ENCODE data around the gene CDH6.

CDH6 gene

GRCh38 chr5:31270396-31270795 lies 76.9 kb downstream of the CDH6 start:
- DNase-seq (ENCODE audit: low read depth, low spot score): no peak
- Histone ChIP-seq H3K9ac (ENCODE audit: insufficient read length) (no peak overlapping the region), H3K36me3 (ENCODE audit: insufficient read depth, low read length) (no peaks in the 10 kb centered on the region), H3K4me3 (no peak overlapping the region), H3K9me3 (ENCODE audit: low read depth, low read length) (no peaks in the 10 kb centered on the region), H3K27ac (0 out of 2 replicates have a peak overlapping the region, but pooled peaks have one; percentile 32)
- TF ChIP-seq FOXP2 (optimal IDR thresholded peaks at IDR 0.05; ENCODE audit: control extremely low read depth, extremely low read length, insufficient read depth) (no peak), POLR2AphosphoS5 (IDR thresholded peaks at IDR 0.05; ENCODE audit: borderline replicate concordance, low read depth, low read length) (no peak), EZH2 (IDR thresholded peaks at IDR 0.05) (no peak)

DNA sequence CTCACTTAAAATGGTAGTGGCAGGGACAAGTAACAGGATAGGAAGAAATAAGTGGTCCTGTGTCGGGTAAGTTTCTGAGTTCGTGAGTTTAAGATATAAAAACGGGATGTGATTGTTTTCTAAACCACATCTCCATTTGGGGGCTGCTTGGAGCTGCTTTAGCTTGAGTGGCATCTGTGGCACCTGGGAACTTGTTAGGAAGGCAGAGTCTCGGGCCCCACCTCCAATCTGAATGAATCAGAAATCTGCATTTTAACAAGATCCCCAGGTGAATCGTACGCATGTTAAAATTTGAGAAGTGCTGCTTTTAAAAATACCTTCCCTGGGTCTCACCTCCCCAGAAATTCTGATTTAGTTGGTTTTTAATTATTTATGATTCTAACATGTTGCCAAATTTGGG lies 78.1 kb downstream of the CDH6 start:
- Histone ChIP-seq H3K9ac (ENCODE audit: insufficient read length) (no peak overlapping the region), H3K4me3 (no peak overlapping the region), H3K36me3 (ENCODE audit: insufficient read depth, low read length) (no peaks in the 10 kb centered on the region), H3K9me3 (ENCODE audit: low read depth, low read length) (no peaks in the 10 kb centered on the region), H3K27ac (no peak overlapping the region)
- no peak for TF ChIP-seq FOXP2 (optimal IDR thresholded peaks at IDR 0.05; ENCODE audit: control extremely low read depth, extremely low read length, insufficient read depth)
- TF ChIP-seq EZH2 (IDR thresholded peaks at IDR 0.05): no peak
- TF ChIP-seq POLR2AphosphoS5 (IDR thresholded peaks at IDR 0.05; ENCODE audit: borderline replicate concordance, low read depth, low read length): no peak
- DNase-seq (ENCODE audit: low read depth, low spot score): no peak

DNA sequence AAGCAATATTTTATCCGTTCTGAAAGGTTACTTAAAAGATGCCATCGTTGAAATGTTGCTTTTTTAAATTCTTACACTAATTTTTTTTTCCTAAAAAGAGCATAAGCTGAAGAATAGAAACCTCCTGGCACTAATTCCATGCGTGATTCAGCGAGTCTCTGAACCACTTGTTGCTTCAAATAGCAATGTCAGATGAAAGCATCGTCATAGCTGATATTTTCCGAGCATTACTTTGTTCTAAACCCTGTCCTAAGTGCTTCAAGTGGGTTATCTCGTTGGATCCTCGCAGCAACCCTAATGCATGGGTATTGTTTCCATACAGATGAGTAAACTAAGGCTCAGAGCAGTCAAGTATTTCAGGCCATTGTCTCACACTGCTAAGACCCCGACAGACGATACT lies 79.7 kb downstream of the CDH6 start:
- Histone ChIP-seq H3K9me3 (ENCODE audit: low read depth, low read length) (no peaks in the 10 kb centered on the region), H3K9ac (ENCODE audit: insufficient read length) (no peak overlapping the region), H3K27ac (no peak overlapping the region), H3K36me3 (ENCODE audit: insufficient read depth, low read length) (no peaks in the 10 kb centered on the region), H3K4me3 (no peak overlapping the region; the same call in 1 of the 2 replicates)
- TF ChIP-seq FOXP2 (optimal IDR thresholded peaks at IDR 0.05; ENCODE audit: control extremely low read depth, extremely low read length, insufficient read depth): no peak
- no peak for TF ChIP-seq POLR2AphosphoS5 (IDR thresholded peaks at IDR 0.05; ENCODE audit: borderline replicate concordance, low read depth, low read length)
- no peak for TF ChIP-seq EZH2 (IDR thresholded peaks at IDR 0.05)
- DNase-seq (ENCODE audit: low read depth, low spot score): no peak

GRCh38 chr5:31273631-31274378 lies 80.3 kb downstream of the CDH6 start:
- Histone ChIP-seq H3K9me3 (ENCODE audit: low read depth, low read length) (no peaks in the 10 kb centered on the region), H3K27ac (peak overlapping the region; percentile 59; the same call in 1 of the 2 replicates), H3K36me3 (ENCODE audit: insufficient read depth, low read length) (no peaks in the 10 kb centered on the region), H3K4me3 (peak overlapping the region; percentile 63), H3K9ac (ENCODE audit: insufficient read length) (peak overlapping the region; percentile 44)
- TF ChIP-seq POLR2AphosphoS5 (IDR thresholded peaks at IDR 0.05; ENCODE audit: borderline replicate concordance, low read depth, low read length) (no peak), EZH2 (IDR thresholded peaks at IDR 0.05) (no peak), FOXP2 (optimal IDR thresholded peaks at IDR 0.05; ENCODE audit: control extremely low read depth, extremely low read length, insufficient read depth) (no peak)
- DNase-seq (ENCODE audit: low read depth, low spot score): no peak

GRCh38 chr5:31280210-31280609 lies 86.7 kb downstream of the CDH6 start:
- TF ChIP-seq EZH2 (IDR thresholded peaks at IDR 0.05) (no peak), FOXP2 (optimal IDR thresholded peaks at IDR 0.05; ENCODE audit: control extremely low read depth, extremely low read length, insufficient read depth) (no peak), POLR2AphosphoS5 (IDR thresholded peaks at IDR 0.05; ENCODE audit: borderline replicate concordance, low read depth, low read length) (no peak)
- H3K36me3 ChIP-seq (ENCODE audit: insufficient read depth, low read length): no peaks in the 10 kb centered on the region
- no peak for DNase-seq (ENCODE audit: low read depth, low spot score)
- H3K9me3 ChIP-seq (ENCODE audit: low read depth, low read length): no peaks in the 10 kb centered on the region
- H3K9ac ChIP-seq (ENCODE audit: insufficient read length): no peak overlapping the region
- H3K27ac ChIP-seq: no peak overlapping the region
- H3K4me3 ChIP-seq: no peak overlapping the region

DNA sequence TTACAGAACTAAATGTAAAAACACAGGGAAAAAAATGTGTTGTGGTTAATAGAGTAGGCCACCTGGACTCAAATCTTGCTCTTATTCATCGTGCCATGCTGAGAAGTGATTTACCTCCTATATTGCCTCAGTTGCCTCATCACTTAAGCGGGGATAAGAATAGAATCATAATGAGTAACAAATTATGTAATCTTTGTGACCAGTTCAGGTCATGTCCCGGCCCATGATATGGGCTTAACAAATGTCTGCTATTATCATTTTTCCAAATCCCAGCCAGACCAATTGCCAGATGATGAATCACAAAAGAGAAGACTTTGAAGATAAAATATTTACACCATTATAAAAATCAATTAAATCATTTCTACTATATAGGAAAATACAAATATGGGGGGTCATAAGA lies 89.8 kb downstream of the CDH6 start:
- TF ChIP-seq EZH2 (IDR thresholded peaks at IDR 0.05): no peak
- H3K4me3 ChIP-seq: no peak overlapping the region
- no peak overlapping the region for H3K27ac ChIP-seq
- H3K9me3 ChIP-seq (ENCODE audit: low read depth, low read length): no peaks in the 10 kb centered on the region
- no peak for DNase-seq (ENCODE audit: low read depth, low spot score)
- H3K9ac ChIP-seq (ENCODE audit: insufficient read length): no peak overlapping the region
- no peaks in the 10 kb centered on the region for H3K36me3 ChIP-seq (ENCODE audit: insufficient read depth, low read length)

DNA sequence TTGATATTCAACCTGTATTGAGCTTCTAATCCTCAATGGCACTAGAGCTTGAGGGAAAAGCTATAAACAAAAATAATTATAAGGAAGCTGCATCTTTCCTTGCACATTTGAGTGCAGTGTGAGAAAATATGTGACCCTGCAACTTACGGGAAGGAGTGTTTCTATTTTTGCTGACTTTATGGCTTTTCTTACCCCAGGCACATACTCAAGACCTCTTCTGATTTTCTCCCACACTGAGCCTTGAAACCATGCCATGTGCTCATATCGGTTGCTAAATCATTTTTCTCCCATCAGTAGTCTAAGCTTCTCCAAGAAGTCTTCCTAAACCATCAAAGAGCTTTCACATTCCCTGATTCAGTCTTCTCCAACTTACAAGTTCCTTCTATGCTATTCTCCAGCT lies 91.5 kb downstream of the CDH6 start:
- Histone ChIP-seq H3K4me3 (peak overlapping the region; percentile 37), H3K27ac (peak overlapping the region; percentile 68), H3K9ac (ENCODE audit: insufficient read length) (no peak overlapping the region), H3K36me3 (ENCODE audit: insufficient read depth, low read length) (no peaks in the 10 kb centered on the region), H3K9me3 (ENCODE audit: low read depth, low read length) (no peaks in the 10 kb centered on the region)
- peak; percentile 70 for TF ChIP-seq FOXP2 (optimal IDR thresholded peaks at IDR 0.05; ENCODE audit: control extremely low read depth, extremely low read length, insufficient read depth)
- peak; percentile 43; the same call in 1 of the 2 replicates for TF ChIP-seq POLR2AphosphoS5 (IDR thresholded peaks at IDR 0.05; ENCODE audit: borderline replicate concordance, low read depth, low read length)
- no peak for TF ChIP-seq EZH2 (IDR thresholded peaks at IDR 0.05)
- DNase-seq (ENCODE audit: low read depth, low spot score): peak; percentile 87

GRCh38 chr5:31287985-31288384 lies 94.5 kb downstream of the CDH6 start:
- no peak overlapping the region for H3K27ac ChIP-seq
- TF ChIP-seq POLR2AphosphoS5 (IDR thresholded peaks at IDR 0.05; ENCODE audit: borderline replicate concordance, low read depth, low read length): no peak
- no peak for TF ChIP-seq FOXP2 (optimal IDR thresholded peaks at IDR 0.05; ENCODE audit: control extremely low read depth, extremely low read length, insufficient read depth)

GRCh38 chr5:31289429-31289828 lies 95.9 kb downstream of the CDH6 start:
- Histone ChIP-seq H3K4me3 (no peak overlapping the region), H3K27ac (no peak overlapping the region), H3K9ac (ENCODE audit: insufficient read length) (no peak overlapping the region), H3K36me3 (ENCODE audit: insufficient read depth, low read length) (no peaks in the 10 kb centered on the region), H3K9me3 (ENCODE audit: low read depth, low read length) (no peaks in the 10 kb centered on the region)
- TF ChIP-seq EZH2 (IDR thresholded peaks at IDR 0.05) (no peak), FOXP2 (optimal IDR thresholded peaks at IDR 0.05; ENCODE audit: control extremely low read depth, extremely low read length, insufficient read depth) (no peak), POLR2AphosphoS5 (IDR thresholded peaks at IDR 0.05; ENCODE audit: borderline replicate concordance, low read depth, low read length) (no peak)
- no peak for DNase-seq (ENCODE audit: low read depth, low spot score)

More at GRCh38 chr5:31287985-31288384, 94.5 kb downstream of the CDH6 start:
- no peaks in the 10 kb centered on the region for H3K9me3 ChIP-seq (ENCODE audit: low read depth, low read length)
- H3K4me3 ChIP-seq: no peak overlapping the region
- H3K36me3 ChIP-seq (ENCODE audit: insufficient read depth, low read length): no peaks in the 10 kb centered on the region
- no peak overlapping the region for H3K9ac ChIP-seq (ENCODE audit: insufficient read length)
- no peak for DNase-seq (ENCODE audit: low read depth, low spot score)

Measured in SK-N-MC (cell line).